Measurements from ENCODE around the gene KCNG2.

KCNG2 gene

GRCh38 chr18:79785831-79786230 lies 11.9 kb upstream of the KCNG2 start:
- DNase-seq = no peak

- DNase-seq = no peak
Measured at GRCh38 chr18:79786304-79786703, 11.4 kb upstream of the KCNG2 start.

DNA sequence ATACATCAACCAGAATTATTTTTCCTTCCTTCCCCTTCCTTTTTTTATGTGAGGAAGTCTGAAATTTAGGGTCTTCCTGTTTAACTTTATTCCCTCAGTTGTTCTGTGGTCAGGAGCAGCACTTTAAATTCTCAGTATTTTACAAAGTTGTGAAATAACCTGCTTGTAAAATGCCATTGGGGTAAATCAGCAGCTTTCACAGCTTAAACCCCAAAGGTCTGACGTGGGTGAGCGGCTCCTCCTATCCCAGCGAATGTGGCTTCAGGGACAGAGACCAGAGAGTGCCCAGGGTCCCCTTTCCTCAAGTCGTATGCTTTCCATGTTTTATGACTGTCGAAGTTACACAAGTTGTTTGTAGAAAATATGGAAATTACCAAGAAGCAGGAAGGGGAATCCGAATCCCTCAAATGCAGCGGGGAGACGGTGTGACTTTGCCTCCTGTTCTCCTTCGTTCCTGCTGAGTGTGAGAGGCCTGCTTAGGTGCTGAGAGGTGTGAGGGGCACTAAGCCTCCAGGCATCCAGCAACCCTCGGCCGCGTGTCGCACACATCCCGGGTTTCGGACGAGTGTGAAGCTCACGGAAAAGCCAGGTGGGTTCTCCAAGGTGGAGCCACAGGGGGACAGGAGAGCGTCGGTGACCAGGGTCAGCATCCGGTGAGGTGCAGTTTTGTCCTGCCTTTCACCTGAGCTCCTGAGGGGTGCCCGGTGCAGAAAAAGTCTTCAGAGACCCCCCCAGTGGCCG lies 10.8 kb upstream of the KCNG2 start:
- DNase-seq = no peak

- no peak for DNase-seq
Measured at GRCh38 chr18:79787527-79787864, 10.2 kb upstream of the KCNG2 start.

GRCh38 chr18:79787865-79788733 lies 9.6 kb upstream of the KCNG2 start:
- DNase-seq = no peak

- no peak for DNase-seq
Measured at GRCh38 chr18:79788734-79789085, 9.0 kb upstream of the KCNG2 start.

- DNase-seq = no peak
Measured at GRCh38 chr18:79789091-79789891, 8.4 kb upstream of the KCNG2 start.

DNA sequence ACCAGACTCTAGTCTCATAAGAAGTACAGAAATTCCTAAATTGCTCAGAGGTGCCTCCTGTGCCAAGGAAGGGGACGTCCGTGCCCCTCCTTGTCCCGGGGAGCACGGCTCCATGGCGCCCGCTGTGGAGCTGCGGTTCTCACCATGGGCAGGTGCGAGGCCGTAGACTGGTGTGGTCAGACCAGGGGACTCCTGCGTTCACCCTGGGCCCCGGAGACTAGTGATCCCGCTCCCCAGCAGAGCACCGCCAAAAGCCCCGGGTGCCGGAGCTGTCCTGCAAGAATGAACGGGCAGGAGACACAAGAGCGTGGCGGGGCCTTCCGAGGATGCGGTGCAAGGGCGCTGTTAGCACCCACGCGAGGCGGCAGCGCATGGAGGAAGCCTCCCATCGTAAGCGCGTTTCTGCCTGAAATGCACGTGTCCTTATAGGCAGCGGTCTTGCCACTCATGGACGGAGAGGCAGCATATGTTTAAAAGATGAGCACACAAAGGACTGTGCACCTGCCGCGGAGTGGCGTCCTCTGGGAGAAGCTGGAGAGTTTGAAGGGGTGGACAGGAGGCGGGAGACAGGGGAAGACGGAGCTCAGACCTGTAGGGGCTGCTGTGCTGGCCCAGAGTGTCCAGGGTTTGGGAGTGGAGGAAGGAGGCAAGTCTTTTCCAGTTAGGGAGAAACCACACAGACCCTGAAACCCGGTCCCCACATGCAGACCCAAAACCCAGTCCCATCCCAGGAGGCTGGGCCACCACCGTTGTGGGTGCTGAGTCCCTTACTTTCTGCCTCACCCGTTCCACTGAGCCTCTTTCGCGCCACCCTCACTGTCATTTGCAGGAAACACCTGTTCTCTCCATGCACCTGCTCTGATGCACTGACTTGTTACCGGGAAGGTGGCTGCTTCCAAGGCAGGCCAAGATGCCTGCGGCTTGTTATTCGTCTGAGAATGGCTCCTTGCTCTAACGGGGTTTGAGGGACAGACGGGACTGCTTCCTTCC lies 7.5 kb upstream of the KCNG2 start:
- no peak for DNase-seq

GRCh38 chr18:79790996-79791972 lies 6.5 kb upstream of the KCNG2 start:
- no peak for DNase-seq

GRCh38 chr18:79792096-79792987 lies 5.4 kb upstream of the KCNG2 start:
- no peak for DNase-seq

GRCh38 chr18:79792988-79793355 lies 4.8 kb upstream of the KCNG2 start:
- DNase-seq = no peak

- DNase-seq = no peak
Measured at GRCh38 chr18:79794846-79795245, 2.9 kb upstream of the KCNG2 start.

DNA sequence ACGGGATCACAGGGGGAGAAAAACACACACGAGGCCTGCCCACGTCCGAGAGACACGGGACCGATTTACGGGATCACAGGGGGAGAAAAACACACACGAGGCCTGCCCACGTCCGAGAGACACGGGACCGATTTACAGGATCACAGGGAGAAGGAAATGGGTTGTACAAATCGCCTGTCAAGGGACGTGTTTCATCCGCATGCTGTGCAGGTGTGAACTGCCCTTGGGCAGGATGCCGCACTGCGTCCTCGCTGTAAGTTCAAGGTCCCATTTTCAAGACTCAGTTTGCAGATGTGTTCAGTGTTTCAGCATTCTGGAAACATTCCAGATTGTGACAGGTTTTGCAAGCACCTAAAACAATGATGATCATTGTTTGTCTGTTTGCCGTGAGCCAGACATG lies 2.3 kb upstream of the KCNG2 start:
- DNase-seq = no peak

GRCh38 chr18:79796016-79796415 lies 1.7 kb upstream of the KCNG2 start:
- DNase-seq = no peak

DNA sequence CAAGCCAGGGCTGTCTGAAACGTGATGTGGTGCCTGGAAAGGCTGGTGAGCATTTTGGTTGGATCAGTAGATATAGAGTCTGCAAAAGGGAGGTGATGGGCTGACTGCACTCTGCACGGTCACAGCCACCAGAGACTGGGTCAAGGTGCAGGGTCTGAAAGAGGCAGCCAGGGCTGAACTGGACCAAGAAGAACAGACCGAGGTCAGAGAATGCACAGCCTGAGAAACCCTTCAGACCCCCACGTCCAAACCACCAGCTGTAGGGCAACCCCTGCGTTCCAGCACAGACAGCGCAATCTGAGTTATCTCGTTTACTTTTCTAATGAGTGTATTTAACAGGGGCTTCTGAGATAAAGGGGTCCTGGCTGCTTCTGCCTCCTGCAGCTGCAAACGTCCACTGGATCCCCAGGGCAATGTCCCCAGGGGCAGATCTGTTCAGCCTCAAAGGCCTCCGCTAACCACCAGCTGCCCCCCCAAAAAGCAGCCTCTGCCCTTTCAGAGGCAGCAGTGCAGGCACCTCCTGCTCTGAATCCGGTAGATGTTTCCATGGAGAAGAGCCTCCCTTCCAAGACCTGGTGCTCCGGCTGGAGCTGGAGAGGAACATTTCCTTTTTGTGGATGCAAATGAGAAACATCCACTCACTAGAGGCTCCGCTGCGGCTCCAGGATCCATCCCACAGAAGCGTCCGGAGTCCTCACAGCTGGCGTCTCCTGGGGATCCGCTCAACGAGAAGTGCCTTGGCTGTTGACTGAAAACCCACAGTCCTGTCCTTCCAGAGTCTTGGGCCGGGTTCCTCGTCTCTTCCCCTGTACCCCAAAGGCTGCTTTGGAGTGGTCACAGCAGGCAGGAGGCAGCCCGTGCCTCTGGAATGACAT lies 970 bp upstream of the KCNG2 start:
- DNase-seq = no peak

- DNase-seq = no peak
Measured at GRCh38 chr18:79798346-79798998, 734 bp downstream of the KCNG2 start.

DNA sequence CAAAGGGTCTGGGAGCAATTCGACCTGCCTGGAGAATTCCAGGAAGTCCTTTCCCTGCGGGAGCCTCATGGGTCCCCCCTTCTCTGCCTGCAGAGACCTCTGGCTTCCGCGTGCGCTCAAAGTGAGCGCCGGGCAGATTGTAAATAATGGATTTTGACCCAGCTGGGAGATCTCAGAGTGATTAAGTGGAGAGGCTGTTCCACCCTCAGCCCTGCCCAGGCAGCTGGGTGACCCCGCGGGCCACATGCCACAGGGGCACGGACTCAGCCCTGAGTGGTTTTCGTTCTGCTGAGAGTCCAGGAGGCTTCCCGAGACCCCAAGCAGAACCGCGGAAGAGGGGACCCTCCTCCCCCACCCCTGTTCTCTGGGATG lies 1.2 kb downstream of the KCNG2 start:
- DNase-seq = no peak

DNA sequence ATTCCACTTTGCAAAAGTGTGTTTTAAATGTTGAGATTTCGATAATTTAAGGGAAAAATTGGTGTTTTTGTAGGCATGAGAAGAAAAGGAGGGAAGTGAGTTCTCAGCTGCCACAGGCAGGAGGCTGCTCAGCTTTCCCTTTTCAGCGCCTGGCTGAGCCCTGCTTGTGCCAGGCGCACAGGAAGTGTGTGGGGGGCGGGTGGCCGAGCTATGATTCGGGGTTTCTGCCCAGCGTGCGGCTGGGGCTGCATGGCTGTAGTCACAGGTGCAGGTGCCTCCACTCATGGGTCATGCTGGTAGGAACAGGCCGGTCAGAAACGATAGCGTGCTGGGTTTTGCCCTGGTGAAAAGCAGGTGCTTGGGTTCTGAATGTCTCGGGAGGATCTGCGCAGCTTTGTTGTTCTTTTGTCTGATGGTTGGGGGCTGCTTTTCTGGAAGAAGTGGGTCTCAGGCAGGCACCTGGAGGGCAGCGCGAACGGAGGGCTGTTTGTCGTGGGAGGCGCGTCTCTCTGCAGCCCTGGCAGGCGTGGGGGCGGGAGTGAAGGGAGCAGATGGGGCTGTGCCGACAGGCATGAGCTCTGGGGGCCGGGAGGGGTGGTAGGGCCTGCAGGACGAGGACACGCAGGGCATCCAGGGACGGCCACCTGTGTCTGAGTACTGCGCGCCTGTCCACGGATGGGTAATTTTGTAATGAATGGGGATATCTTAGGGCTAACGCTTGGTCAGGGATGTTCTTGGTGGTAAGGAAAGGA lies 2.1 kb downstream of the KCNG2 start:
- DNase-seq = no peak
